Gastrocnemius medialis (tissue), 4 donors: ENCODE data around the gene TFDP1.

Experiments used
- CTCF ChIP-seq, 5 experiments: fragments of 450-650 bp in 3 of 5; fragments of 200-600 bp in 2 of 5; sonication (generic) in 2 of 5; IDR thresholded peaks in 4 of 5; conservative IDR thresholded peaks in 1 of 5; 1 replicate in 4 of 5; 2 replicates in 1 of 5; pipeline ENCODE4 v1.5.1; 2016 to 2019; ENCODE audit warnings: antibody characterized with exemption in 5 of 5, mild to moderate bottlenecking in 3 of 5, moderate library complexity in 3 of 5
- POLR2A ChIP-seq, 2 donors: fragments of 450-650 bp; IDR thresholded peaks; one replicate each; pipeline ENCODE4 v1.6.1; 2017; ENCODE audit warnings: antibody characterized with exemption in 2 of 2, mild to moderate bottlenecking in 2 of 2, moderate library complexity in 2 of 2

GRCh38 chr13:113598081-113598410 is 13.5 kb downstream of the TFDP1 start:
- TF ChIP-seq CTCF (IDR thresholded peaks at IDR 0.05 in 4 of 5, conservative IDR thresholded peaks at IDR 0.05 in 1 of 5) (no peak), POLR2A (IDR thresholded peaks at IDR 0.05) (no peak)
